ENCODE data around the gene GABRD.

GRCh38 chr1:2061065-2061778 is 42.1 kb downstream of the GABRD start:
- TF ChIP-seq, protein P1, sequence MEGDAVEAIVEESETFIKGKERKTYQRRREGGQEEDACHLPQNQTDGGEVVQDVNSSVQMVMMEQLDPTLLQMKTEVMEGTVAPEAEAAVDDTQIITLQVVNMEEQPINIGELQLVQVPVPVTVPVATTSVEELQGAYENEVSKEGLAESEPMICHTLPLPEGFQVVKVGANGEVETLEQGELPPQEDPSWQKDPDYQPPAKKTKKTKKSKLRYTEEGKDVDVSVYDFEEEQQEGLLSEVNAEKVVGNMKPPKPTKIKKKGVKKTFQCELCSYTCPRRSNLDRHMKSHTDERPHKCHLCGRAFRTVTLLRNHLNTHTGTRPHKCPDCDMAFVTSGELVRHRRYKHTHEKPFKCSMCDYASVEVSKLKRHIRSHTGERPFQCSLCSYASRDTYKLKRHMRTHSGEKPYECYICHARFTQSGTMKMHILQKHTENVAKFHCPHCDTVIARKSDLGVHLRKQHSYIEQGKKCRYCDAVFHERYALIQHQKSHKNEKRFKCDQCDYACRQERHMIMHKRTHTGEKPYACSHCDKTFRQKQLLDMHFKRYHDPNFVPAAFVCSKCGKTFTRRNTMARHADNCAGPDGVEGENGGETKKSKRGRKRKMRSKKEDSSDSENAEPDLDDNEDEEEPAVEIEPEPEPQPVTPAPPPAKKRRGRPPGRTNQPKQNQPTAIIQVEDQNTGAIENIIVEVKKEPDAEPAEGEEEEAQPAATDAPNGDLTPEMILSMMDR (conservative IDR thresholded peaks at IDR 0.05; ENCODE audit: low read depth in 2 of 2), result no peak
- TF ChIP-seq EZH2 (IDR thresholded peaks at IDR 0.05; ENCODE audit: low read depth, unreplicated experiment), result no peak
- no peak for TF ChIP-seq STAT1 (IDR thresholded peaks at IDR 0.05; ENCODE audit: unreplicated experiment)
- no peak for TF ChIP-seq POLR2AphosphoS5 (IDR thresholded peaks at IDR 0.05; ENCODE audit: low read depth)
- TF ChIP-seq ZNF462 (CRISPR knock-in tag; IDR thresholded peaks at IDR 0.05), result no peak
